Activated CD4-positive, CD25-positive, alpha-beta regulatory T cell treated with anti-CD3 and anti-CD28 coated beads, Interleukin-2, amount 50 U/mL, for 72 hours (primary cell): Measurements from ENCODE around the gene DGKI.
"Not testable (repeated sequence)": the region's sequence is repeated elsewhere in the genome, so short reads cannot be mapped to it uniquely, and the experiment has no call there.

Source experiments
- DNase-seq: peaks from one replicate; pipeline ENCODE4 v3.0.0; 2021

DGKI gene

DNA sequence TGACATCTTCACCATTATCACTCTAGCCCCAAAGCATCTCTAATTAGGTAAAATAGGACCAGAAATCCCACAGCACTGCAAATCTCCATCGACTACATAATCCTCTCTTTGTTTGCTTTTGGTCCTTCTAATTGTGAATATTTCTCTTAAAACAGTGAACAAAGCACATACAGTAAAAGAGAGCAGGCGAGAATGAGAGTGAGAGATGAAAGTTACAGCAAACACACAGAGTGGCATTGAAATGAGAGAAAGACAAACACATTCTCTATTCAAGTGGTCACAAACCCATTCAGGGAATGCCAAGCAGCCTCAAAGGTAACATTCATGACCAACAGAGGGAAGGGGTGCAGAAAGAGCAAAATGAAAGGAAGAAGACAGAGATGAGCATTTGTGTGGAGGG is 393.4 kb downstream of the DGKI start:
- DNase-seq: no peak

DNA sequence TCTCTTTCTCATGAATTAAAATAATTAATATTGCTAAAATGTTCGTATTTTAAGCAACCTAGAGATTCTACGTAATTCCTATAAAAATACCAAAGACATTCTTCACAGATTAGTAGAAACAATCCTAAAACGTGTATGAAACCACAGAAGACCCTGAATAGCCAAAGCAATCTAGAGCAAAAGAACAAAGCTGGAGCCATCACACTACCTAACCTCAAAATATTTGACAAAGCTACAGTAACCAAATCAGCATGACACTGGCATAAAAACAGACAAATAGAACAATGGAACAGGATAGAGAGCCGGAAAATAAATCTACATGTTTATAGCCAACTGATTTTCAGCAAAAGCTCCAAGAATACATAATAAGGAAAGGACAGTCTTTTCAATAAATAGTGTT is 397.8 kb downstream of the DGKI start:
- no peak for DNase-seq

DNA sequence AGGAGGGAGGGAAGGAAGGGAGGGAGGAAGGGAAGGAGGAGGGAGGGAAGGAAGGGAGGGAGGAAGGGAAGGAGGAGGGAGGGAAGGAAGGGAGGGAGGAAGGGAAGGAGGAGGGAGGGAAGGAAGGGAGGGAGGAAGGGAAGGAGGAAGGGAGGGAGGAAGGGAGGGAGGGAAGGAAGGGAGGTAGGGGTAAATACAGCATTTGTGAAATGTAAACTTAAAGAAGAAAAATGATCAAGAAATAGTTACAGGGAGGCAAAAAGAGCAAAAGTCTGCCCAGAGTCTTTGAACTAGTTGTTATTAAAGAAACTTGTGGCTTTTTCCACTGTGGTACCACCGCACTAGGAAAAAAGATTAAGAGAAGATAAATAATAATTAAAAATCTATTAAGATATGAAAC is 398.2 kb downstream of the DGKI start:
- not testable (repeated sequence) for DNase-seq

DNA sequence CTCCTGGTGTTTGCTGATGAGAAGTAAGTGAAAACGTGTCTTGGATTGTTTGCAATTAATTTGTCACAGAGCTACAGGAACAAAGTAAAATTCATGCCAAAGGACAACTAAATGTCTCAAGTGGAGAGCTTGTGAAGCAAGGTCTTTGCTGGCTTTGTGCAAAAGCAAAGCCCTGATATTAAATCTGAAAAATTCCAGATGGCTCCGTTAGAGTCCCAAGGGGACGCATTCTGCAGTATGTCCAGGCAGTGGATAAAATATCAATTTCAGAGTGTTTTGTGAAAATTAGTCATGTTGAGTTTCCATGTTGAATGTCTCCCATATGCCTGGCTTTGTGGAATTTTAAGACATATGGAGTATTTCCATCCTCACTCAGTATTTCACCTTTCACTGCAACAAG is 400.7 kb downstream of the DGKI start:
- DNase-seq: no peak

DNA sequence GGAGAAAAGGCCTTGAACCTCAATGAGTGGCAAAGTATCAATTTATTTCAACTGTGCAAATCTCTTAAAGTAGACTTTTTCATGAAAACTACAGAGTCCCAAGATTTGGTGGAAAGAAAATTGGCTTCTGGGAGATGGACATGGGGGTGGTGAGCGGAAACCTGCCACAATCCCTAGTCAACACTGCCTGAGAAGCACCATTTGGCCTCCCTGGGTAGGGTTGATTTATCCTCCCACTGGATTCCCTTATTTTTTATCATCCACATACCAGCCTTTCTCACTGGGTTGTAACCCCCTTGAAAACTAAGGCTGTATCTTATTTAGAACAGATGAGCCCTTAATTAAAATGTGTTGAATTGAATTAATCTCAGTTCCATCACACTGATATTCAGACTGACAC is 401.5 kb downstream of the DGKI start:
- DNase-seq: no peak

DNA sequence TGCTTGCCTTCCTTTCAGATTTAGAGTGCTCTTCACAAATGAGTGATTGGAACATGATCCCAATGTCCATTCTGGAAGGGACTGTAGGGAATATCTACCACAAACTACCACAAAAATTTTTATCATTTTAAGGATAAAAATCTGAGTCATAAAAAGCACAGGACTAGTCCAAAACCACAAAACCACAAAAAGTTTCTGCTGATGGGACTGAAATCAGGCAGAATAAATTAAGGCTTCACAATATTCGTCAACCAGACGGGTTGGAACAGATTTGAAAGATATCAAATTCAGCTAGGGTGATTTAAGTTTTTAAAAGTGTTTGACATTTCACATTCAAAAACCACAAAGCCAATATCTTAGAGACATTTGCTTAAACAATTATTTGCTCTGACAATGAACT is 403.2 kb downstream of the DGKI start:
- DNase-seq: no peak

DNA sequence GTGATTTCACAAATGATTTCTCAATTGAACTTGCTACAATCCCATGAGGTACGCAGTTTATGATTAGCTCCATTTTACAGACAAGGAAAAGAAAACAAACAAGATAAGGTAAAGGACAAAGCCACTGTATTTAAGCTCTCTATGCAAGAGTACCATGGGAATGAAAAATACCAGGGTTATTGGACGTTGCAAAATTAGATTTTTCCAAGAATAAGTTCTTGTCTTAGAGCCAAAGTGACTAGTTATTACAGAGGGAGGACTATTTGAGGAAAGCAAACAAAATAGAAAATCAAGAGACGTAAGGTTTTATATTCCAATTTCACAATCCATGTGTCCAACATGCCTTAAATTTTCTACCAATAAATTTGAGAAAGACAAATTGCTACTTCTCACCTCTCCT is 405.3 kb downstream of the DGKI start:
- no peak for DNase-seq

DNA sequence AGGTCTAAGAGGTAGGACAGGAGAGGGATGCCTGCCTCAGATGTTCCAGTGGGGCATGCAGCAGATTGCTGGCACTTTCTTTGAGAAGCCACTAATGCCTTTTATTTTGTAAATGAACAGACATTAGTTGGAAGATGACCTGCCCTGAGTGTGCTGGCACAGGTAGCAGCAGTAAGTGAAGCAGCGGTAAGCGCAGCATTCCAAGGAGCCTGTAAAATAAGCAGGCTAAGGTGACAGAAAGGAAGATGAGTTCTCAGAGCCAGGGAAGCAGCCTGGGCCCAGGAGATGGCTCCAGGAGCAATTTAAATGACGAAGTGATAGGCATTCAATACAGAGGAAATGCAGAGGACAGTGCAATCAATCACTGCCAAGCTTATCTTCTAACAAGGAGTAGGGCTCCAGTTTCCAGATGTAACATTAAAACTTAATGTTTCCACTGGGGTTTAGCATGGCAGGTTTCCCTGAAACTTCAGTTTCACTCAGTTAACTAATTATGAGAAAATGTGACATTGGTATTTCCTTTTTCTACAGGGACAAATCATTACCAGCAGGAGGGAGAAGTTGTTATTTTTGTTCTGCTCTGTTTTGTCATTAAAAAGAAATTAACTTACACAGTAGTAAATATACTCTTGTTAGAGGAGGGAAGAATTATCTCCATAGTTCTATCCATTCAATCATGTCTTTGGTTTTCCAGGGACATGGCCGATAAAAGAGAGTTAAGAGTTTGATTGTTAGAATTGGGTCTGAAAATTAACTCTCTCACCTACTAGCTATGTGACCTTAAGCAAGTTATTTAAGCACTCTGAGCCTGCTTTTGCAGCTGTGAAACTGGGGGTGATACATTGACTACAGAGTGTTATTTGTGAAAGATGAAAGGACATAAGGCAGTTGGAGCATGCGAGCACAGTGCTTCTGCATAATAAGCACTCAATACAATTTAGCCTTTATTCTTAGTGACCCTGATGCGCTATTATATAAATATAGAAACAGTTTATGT is 406.6 kb downstream of the DGKI start:
- no peak for DNase-seq

DNA sequence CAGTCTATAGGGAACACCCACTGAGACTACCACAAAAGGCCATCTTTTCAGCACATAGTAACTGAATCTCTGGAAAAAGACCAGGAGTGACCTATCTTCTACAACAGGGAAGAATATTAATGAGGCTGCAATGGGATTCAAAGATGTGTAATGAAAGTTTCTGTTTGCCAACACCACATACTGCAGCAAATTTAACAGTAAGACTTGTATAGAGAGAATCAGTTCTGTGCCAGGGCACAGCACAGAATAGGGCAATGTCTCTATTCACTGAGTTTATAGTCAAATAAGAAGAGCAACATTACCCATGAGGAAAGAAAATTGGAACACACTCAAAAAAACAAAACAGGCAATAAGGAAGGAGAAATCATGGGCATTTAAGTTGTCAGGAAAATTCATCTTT is 411.8 kb downstream of the DGKI start:
- DNase-seq: no peak

DNA sequence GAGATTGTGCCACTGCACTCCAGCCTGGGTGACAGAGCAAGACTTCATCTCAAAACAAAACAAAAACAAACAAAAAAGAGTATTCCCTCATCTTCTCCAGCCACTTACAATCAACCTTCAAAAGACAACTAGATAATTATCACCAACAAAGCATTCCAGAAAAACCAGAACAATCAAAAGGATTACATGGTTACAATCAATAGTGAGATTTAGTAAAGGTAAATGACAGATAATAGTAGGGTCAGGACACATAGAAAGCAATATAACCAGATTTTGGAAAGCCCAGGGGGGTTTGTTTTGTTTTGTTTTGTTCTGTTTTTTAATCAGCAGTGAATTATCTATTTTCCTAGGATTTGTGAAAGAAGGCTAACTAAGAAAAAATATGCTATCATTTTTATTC is 412.2 kb downstream of the DGKI start:
- no peak for DNase-seq

DNA sequence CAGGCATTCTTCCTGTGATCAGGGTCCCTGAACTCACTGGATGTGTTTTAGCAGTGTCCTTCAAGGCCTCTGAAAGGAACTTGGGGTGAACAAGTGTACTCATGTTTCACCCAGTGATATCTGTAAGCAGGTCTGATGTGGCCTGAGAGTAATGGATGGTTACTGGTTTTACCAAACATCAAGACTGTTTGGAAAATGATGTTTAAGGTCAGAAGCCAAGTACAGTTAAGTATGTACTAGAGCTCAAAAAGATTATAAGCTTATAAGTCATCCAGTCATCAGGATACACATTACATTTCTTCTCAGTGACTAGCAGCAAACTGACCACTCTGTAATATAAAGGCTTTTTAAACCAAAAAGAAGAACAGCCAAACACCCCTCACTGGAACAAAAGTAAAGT is 423.5 kb downstream of the DGKI start:
- no peak for DNase-seq

DNA sequence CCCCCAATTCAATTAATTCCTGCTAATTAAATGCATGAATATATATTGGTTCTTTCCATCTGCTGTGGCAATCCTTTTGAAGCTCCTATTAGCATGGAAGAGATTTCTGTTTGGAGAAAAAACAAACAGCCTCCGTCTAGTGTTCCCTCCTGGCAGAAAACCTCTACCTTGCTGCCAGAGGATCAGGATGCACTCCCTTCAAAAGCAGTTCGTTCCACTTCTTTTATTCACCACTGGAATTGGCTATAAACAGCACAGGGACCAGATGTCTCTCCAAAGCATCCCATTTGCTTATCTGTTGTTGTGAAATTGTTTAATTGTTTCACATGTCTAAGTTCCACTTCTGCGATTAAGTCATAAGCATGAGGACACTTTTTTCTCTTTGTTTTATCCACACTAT is 425.4 kb downstream of the DGKI start:
- no peak for DNase-seq

DNA sequence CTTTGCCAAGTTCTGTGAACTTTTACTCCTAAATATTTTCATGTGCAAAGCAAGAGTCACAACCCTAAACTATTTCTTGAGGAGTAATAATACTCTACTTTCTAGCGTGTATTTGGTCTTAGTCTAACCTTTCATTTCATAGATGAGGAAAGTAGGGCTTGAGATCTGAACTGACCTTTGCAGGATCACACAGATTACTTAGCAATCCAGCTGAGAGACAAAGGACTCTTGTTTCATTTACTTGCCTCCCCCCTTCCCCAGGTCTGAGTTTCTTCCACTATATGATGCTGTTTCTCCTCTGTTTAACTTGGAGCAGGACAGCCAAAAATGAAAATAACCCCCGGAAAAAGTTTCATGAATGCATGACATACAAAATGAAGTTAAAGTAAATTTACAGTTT is 427.9 kb downstream of the DGKI start:
- no peak for DNase-seq

DNA sequence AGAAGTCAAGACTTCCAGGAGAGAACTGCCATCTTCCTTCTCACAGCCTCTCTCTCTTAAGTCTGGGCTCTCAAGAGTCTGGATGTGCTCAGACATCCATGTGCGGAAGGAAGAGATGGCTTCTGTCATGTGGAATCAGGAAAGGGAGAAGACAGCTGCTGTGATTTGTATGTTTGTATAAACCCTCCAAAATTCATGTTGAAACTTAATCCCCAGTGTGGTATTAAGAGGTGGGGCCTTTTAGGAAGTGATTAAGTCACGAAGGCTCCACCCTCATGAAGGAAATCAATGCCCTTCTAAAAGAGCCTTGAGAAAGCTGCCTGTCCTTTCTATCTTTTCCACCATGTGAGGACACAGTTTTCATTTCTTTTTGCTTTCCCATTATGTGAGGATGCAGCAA is 429.3 kb downstream of the DGKI start:
- no peak for DNase-seq

DNA sequence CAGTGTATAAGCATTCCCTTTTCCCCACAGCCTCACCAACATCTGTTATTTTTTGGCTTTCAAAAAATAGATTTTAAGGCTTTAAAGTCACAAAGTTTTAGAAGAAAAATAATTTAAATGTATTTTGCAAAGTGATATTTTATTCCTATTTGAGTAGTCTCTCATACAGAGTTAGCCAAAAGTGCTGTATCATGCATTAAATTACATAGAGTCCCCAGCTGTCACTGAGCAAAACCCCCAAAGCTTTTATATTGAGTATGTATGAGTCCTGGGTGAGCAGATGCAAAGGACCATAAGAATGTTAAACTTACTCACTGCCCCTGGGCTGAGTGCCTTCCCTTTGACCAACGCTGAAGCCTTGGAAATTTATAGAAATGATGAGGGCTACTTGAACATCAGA is 432.9 kb downstream of the DGKI start:
- DNase-seq: no peak

DNA sequence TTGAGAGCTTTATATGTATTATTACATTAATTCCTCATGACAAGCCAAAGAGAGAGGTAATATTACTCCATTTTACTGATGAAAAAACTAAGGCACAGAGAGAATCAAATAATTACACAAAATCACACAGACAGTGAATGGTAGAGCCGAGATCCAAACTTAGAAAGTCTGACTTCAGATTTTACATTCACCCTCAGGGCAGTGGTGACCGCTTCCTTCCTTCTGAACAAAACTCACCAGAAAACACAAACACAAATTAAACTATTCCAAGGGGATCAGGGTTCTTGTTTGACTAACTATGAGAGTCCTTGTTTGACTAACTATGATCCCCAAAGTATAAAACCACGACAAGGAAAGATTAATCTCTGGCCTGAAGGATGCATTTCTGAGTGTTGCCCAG is 435.3 kb downstream of the DGKI start:
- DNase-seq: no peak

DNA sequence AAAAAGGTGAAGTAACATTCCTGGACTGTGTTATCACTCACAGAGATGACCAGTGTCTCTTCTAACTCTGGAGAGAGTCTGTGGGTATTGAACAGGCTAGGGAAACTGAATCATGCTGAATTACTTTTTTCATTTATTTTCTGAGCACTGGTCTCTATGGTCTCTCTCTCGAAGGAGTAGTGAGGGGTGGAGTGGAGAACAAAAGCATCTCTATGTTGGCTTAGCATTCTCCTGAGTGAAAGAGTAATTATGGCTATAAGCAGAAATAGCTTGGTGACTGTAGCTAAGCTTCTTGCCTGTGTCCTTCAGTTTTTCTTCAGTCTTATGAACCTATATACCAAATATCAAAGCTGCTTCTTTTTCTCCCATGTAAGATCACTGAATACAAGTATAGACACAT is 438.6 kb downstream of the DGKI start:
- no peak for DNase-seq

DNA sequence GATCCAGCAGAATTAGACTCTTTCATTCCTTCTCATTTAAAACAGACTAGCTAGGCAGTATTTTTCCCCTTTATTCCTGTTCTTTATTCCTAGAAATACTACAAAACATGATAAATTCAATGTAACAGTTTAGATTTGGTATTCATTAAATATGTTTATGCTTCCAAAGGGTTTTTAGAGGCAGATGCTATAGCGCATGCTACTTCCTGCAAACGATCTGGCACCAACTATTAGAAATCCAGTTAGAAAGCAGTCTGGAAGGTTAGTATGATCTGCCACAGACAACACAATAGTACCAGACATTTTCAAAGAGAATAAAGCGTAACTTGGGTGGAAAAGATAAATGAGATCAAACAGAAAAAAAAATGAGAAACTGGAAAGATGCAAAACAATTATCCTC is 439.7 kb downstream of the DGKI start:
- DNase-seq: no peak

DNA sequence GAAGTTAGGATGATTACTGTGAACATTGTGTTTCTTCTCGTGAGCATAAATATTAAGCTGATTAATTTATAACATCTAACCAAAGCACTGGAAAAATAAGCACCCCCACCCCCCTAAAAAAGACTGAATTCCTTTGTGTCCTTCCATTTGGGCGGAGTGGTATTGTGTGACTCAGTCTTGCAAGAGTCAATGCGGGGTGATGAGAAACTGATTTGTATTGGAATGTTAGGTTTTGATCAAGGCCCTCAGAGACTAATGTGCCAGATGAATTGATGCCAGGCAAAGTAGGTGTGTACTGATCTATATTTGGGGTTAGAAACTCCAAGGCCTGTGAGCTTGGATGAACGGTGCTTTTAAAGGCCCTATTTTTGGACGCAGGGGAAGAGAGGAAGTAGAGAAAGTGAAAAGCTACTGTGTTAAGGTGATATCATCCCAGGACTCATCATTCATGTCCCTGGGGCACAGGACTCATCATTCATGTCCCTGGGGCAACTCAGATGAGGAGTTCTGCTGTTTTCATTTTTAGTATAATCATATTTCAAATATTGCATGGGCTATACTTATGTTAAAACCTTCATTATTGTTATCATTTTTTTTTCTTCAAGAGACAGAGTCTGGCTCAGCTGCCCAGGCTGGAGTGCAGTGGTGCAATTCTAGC is 442.0 kb downstream of the DGKI start:
- DNase-seq: no peak

DNA sequence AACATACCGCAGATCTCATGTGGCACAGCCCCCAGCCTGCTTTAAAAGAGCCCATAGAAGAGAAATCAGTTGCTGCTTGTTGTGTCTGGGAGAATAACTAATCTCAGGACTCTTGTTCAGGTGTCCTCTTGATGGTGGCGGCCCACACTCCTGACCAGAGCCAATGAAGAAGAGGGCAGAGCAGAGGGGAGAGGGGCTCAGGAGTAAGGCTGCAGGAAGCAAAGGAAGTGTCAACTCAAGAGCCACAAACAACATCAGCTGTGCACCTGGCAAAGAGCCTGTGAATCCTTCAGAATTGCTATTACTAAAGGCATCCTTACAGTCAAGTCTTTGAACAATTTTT is 443.4 kb downstream of the DGKI start:
- DNase-seq: no peak

DNA sequence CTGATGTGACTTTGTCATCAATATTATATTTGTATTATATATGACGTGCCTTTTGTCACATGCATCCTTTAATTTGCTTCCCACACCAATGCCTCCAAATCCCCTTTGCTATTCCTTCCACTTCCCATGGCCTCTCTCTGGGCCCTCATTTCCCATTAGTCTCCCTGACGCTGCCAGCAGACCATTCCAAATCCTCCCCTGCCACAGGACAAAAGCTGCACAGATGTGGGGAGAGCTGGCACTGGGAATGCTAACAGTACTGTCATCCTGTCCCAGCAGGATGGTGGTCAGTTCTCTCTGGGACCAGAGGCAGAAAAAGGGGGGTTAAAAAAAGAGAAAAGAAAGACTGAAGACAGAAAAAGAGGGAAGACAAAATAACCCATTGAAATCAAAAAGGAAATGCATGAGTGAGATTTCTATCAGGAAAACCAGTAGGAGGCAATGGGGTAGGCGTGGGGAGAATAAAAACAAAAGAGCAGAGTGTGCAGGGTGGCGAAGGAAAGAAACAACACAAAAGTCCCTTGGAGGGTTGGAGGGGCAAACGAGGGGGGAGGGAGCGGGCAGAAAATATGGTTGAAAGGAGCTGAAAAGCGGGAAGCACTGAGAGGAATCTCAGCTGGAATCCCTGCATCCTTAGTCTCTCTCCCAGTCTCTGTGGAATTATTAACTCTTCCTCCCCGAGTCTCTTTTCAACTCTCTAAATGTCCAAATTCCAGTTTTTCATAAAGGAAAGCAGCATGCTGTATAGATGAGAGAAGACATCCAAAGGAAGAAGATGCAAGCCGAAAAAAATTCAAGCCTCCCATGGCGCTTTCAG is 444.0 kb downstream of the DGKI start:
- DNase-seq: no peak

DNA sequence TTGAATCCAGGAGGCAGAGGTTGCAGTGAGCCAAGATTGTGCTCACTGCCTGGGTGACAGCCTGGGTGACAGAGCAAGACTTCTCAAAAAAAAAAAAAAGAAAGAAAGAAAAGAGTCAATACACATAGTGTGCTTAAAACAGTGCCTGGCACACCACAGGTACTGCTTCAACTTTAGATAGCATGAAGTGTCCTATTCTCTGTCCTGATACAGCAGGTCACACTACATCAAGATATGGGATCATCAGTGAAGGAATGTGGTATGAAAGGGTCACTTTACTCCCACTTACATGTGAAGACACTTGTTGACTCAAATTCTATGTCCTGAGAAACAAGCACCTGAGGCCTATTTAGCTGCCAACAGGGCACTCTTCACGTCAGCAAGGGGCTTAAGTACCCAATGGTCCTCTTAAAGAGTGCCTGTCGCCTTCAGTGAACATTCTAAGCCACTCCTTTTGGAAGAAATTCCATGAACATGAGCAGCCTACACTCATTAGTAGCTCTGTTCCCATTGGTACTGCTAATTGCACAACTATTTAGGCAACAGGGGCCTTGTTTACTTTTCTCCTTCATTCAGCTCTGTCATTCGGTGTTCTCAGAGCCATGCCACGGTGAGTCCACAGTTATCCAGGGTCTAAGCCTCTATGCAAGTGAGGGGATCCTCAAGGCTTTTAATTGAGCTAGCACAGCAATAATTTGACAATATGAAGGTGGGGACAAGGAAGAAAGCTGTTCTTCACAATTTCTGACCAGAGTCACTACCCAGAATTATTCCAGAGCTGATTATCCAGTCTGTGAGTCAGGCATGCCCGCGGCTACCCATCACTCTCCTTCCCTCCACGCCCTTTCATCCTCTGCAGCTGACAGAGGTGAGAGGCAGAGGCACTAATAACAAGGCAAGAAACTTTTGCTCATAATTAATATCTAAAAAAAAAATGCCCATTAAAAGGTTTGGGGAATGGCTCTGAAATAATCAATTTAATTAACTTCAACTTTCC is 446.6 kb downstream of the DGKI start:
- no peak for DNase-seq
